Lower lobe of right lung (tissue), 2 donors: ENCODE data around the gene ST3GAL3. TPM values are rescaled to one million over a fixed set of nuclear protein-coding genes. Genes with fewer than 3 reads are reported as not detected.

Experiments used
- ATAC-seq, 2 donors: fragments of 200-7000 bp; cut with Tn5 transposase; one replicate each; pipeline ENCODE4 v1.9.1; 2020 to 2022; ENCODE audit warnings: mild to moderate bottlenecking in 2 of 2, moderate library complexity in 2 of 2
- DNase-seq: peaks from one replicate; pipeline ENCODE4 v3.0.0-alpha.2; 2020
- H3K27ac ChIP-seq: fragments of 200-600 bp; one replicate; pipeline ENCODE4 v1.8.0; 2022
- H3K27me3 ChIP-seq: fragments of 200-600 bp; one replicate; pipeline ENCODE4 v1.8.0; 2022; ENCODE audit warnings: low read depth
- H3K36me3 ChIP-seq: fragments of 200-600 bp; one replicate; pipeline ENCODE4 v1.8.0; 2022; ENCODE audit warnings: mild to moderate bottlenecking
- H3K4me1 ChIP-seq: fragments of 200-600 bp; one replicate; pipeline ENCODE4 v1.8.0; 2022
- H3K4me3 ChIP-seq: fragments of 200-600 bp; one replicate; pipeline ENCODE4 v1.8.0; 2022; ENCODE audit warnings: mild to moderate bottlenecking
- H3K9me3 ChIP-seq: fragments of 200-600 bp; one replicate; pipeline ENCODE4 v1.8.0; 2022
- intact Hi-C: fragments of 100-400 bp; cut with DNase I; formaldehyde crosslinking; loops from one replicate; pipeline ENCODE4 v1.11.0; 2022
- total RNA-seq: library from RNA; stranded (reverse); fragmentation: NEBNext Ultra II Directional; extraction: Animal tissue kit (Norgen Biotek cat#: 25700); gene quantifications from one replicate; pipeline ENCODE4 v1.2.1, GENCODE V29; 2021
- TF ChIP-seq, protein P1 (sequence below): fragments of 200-600 bp; IDR thresholded peaks from one replicate; pipeline ENCODE4 v1.8.0; 2022; ENCODE audit warnings: antibody characterized with exemption, mild to moderate bottlenecking
- donor health status: DM: no; HTN: yes; CAD: no; lungs with severe emphysema.

ST3GAL3 gene
- total RNA-seq, 1 donor from 2014 or later: 23.6 TPM

GRCh38 chr1:43789604-43790550 is 82.5 kb downstream of the ST3GAL3 start:
- Histone ChIP-seq H3K4me1 (no peaks in the 10 kb centered on the region), H3K27ac (no peak overlapping the region), H3K9me3 (no peaks in the 10 kb centered on the region), H3K36me3 (no peaks in the 10 kb centered on the region), H3K4me3 (no peak overlapping the region), H3K27me3 (no peaks in the 10 kb centered on the region)
- intact Hi-C loops: no loop called here
- no peak for DNase-seq
- TF ChIP-seq, protein P1, sequence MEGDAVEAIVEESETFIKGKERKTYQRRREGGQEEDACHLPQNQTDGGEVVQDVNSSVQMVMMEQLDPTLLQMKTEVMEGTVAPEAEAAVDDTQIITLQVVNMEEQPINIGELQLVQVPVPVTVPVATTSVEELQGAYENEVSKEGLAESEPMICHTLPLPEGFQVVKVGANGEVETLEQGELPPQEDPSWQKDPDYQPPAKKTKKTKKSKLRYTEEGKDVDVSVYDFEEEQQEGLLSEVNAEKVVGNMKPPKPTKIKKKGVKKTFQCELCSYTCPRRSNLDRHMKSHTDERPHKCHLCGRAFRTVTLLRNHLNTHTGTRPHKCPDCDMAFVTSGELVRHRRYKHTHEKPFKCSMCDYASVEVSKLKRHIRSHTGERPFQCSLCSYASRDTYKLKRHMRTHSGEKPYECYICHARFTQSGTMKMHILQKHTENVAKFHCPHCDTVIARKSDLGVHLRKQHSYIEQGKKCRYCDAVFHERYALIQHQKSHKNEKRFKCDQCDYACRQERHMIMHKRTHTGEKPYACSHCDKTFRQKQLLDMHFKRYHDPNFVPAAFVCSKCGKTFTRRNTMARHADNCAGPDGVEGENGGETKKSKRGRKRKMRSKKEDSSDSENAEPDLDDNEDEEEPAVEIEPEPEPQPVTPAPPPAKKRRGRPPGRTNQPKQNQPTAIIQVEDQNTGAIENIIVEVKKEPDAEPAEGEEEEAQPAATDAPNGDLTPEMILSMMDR: no peak
- no peak for ATAC-seq

GRCh38 chr1:43791243-43791642 is 83.9 kb downstream of the ST3GAL3 start:
- Histone ChIP-seq H3K9me3 (no peaks in the 10 kb centered on the region), H3K36me3 (no peaks in the 10 kb centered on the region), H3K27me3 (no peaks in the 10 kb centered on the region), H3K4me1 (no peaks in the 10 kb centered on the region), H3K27ac (no peak overlapping the region), H3K4me3 (no peak overlapping the region)
- DNase-seq (no peak), ATAC-seq (no peak)
- intact Hi-C loops: no loop called here
- TF ChIP-seq, protein P1: no peak

GRCh38 chr1:43796111-43796581 is 88.8 kb downstream of the ST3GAL3 start:
- Histone ChIP-seq H3K4me1 (no peaks in the 10 kb centered on the region), H3K27me3 (no peaks in the 10 kb centered on the region), H3K4me3 (no peak overlapping the region), H3K9me3 (no peaks in the 10 kb centered on the region), H3K36me3 (no peaks in the 10 kb centered on the region), H3K27ac (no peak overlapping the region)
- no peak for ATAC-seq
- TF ChIP-seq, protein P1: no peak
- intact Hi-C loops: no loop called here
- no peak for DNase-seq

GRCh38 chr1:43797891-43798290 is 90.6 kb downstream of the ST3GAL3 start:
- TF ChIP-seq, protein P1: no peak
- Histone ChIP-seq H3K4me3 (no peak overlapping the region), H3K4me1 (no peaks in the 10 kb centered on the region), H3K27ac (no peak overlapping the region), H3K9me3 (no peaks in the 10 kb centered on the region), H3K27me3 (no peaks in the 10 kb centered on the region), H3K36me3 (no peaks in the 10 kb centered on the region)
- DNase-seq (no peak), ATAC-seq (no peak)
- intact Hi-C loops: no loop called here

- no peak for DNase-seq
- no peak overlapping the region for H3K27ac ChIP-seq
- TF ChIP-seq, protein P1: no peak
Observed at GRCh38 chr1:43799656-43800635, 92.6 kb downstream of the ST3GAL3 start.

More at GRCh38 chr1:43799656-43800635, 92.6 kb downstream of the ST3GAL3 start:
- H3K27me3 ChIP-seq: no peaks in the 10 kb centered on the region
- no peaks in the 10 kb centered on the region for H3K4me1 ChIP-seq
- ATAC-seq: no peak
- H3K9me3 ChIP-seq: no peaks in the 10 kb centered on the region
- intact Hi-C loops: no loop called here
- H3K36me3 ChIP-seq: no peaks in the 10 kb centered on the region
- H3K4me3 ChIP-seq: no peak overlapping the region
